ENCODE data around the gene HMGA1. TPM values are rescaled to one million over a fixed set of nuclear protein-coding genes. Genes with fewer than 3 reads are reported as not detected.

Gene HMGA1
- total and polyA plus RNA-seq, 2 of the 13 experiments (the other 11 are each of a cell fraction or from before 2014, with no cell fraction given), result 117 to 145 TPM

GRCh38 chr6:34225551-34225950 lies 11.1 kb upstream of the HMGA1 start:
- TF ChIP-seq MAFK (conservative IDR thresholded peaks at IDR 0.05 in 1 of 2, IDR thresholded peaks at IDR 0.05 in 1 of 2; ENCODE audit: low read length in 2 of 2), result peak; percentile 7 to 46; a peak in 2 of 4 replicates
- TF ChIP-seq ZBTB26 (CRISPR knock-in tag; IDR thresholded peaks at IDR 0.05; ENCODE audit: borderline replicate concordance), result peak; percentile 14; the same call in 1 of the 2 replicates
- TF ChIP-seq PREB (CRISPR knock-in tag; IDR thresholded peaks at IDR 0.05), result no peak
- ATAC-seq, result no peak
- no peak overlapping the region for H2AFZ ChIP-seq (ENCODE audit: low read length)
- H3K9me3 ChIP-seq (ENCODE audit: low read length), result no peaks in the 10 kb centered on the region
- intact Hi-C loops (cut with micrococcal nuclease; ENCODE audit: unreplicated experiment), result no loop called here
- CTCF ChIA-PET (ENCODE audit: low intra/inter-chr PET ratio, low total read pairs), result no interaction called here
- peaks cover 3 to 31% of the 10 kb centered on the region in 2 experiments; a peak in 2 of 5 replicates for H3K27me3 ChIP-seq (ENCODE audit: control insufficient read depth in 1 of 2, insufficient read depth in 2 of 2, low read length in 2 of 2)
- no peak for FAIRE-seq
- BruUV-seq (replicated peaks), result no TSS peak
- no peak overlapping the region for H3K27ac ChIP-seq (ENCODE audit: extremely low read length, insufficient read depth, low read length)
- WGBS (ENCODE audit: low lambda C conversion rate), result 69% methylated on average over 5 of the region's 5 CpGs
- H4K20me1 ChIP-seq (ENCODE audit: insufficient read depth, low read length), result no peaks in the 10 kb centered on the region
- H3K36me3 ChIP-seq (replicated peaks in 1 of 2; ENCODE audit: control insufficient read depth in 1 of 2, insufficient read depth in 2 of 2, low read length in 2 of 2), result no peaks in the 10 kb centered on the region
- peaks cover 48% of the 10 kb centered on the region for H3K4me1 ChIP-seq (ENCODE audit: insufficient read depth, low read length)
- in situ Hi-C loops (cut with HindIII; ENCODE audit: extremely low pct_ligation_motif_present, low pct_unique_long_range_greater_than_20kb), result loop anchor here (25.0 kb wide), 1 partner anchor 387 kb away; no protein-coding TSS in a partner anchor
- POLR2A ChIA-PET, result no interaction called here
- no peaks in the 10 kb centered on the region for H3K79me2 ChIP-seq (ENCODE audit: insufficient read depth, low read length)
- H3K4me2 ChIP-seq (ENCODE audit: low read depth, low read length), result no peak overlapping the region
- no peak overlapping the region for H3K4me3 ChIP-seq (replicated peaks in 1 of 3; ENCODE audit: insufficient read depth in 1 of 3, low read depth in 2 of 3, low read length in 3 of 3)
- no peak overlapping the region for H3K9ac ChIP-seq (ENCODE audit: insufficient read depth, low read depth, low read length)
- DNase-seq (ENCODE audit: low spot score), result no peak

- TF ChIP-seq SMC3 (IDR thresholded peaks at IDR 0.05; ENCODE audit: low read length) (no peak), USF2 (IDR thresholded peaks at IDR 0.05; ENCODE audit: low read depth, low read length) (no peak), USF2 (CRISPR knock-in tag; IDR thresholded peaks at IDR 0.05; ENCODE audit: borderline replicate concordance) (no peak), ZNF687 (CRISPR knock-in tag; IDR thresholded peaks at IDR 0.05) (no peak), NFE2L2 (IDR thresholded peaks at IDR 0.05; ENCODE audit: low read length) (no peak)
- no peaks in the 10 kb centered on the region for H3K79me2 ChIP-seq (ENCODE audit: insufficient read depth, low read length)
- no TSS peak for BruUV-seq (replicated peaks)
- DNase-seq (ENCODE audit: low spot score), result no peak
- H3K9ac ChIP-seq (ENCODE audit: insufficient read depth, low read depth, low read length), result no peak overlapping the region
- no peak overlapping the region for H3K4me2 ChIP-seq (ENCODE audit: low read depth, low read length)
- in situ Hi-C loops (cut with HindIII; ENCODE audit: extremely low pct_ligation_motif_present, low pct_unique_long_range_greater_than_20kb), result loop anchor here (25.0 kb wide), 1 partner anchor 386 kb away; no protein-coding TSS in a partner anchor
- ChIA-PET CTCF (ENCODE audit: low intra/inter-chr PET ratio, low total read pairs) (no interaction called here), POLR2A (interaction anchor here (2.0 kb wide), 1 partner anchor 11 kb away, joined by 9 read pairs; the partner anchor contains the start of gene HMGA1)
- no peak overlapping the region for H2AFZ ChIP-seq (ENCODE audit: low read length)
- WGBS (ENCODE audit: low lambda C conversion rate), result 59% methylated on average over 7 of the region's 7 CpGs
- no peak overlapping the region for H3K27ac ChIP-seq (ENCODE audit: extremely low read length, insufficient read depth, low read length)
- H3K4me3 ChIP-seq (replicated peaks in 1 of 3; ENCODE audit: insufficient read depth in 1 of 3, low read depth in 2 of 3, low read length in 3 of 3), result no peak overlapping the region
- intact Hi-C loops (cut with micrococcal nuclease; ENCODE audit: unreplicated experiment), result no loop called here
- peaks cover 3 to 37% of the 10 kb centered on the region in 2 experiments; a peak in 2 of 5 replicates for H3K27me3 ChIP-seq (ENCODE audit: control insufficient read depth in 1 of 2, insufficient read depth in 2 of 2, low read length in 2 of 2)
- no peak for ATAC-seq
- H3K9me3 ChIP-seq (ENCODE audit: low read length), result no peaks in the 10 kb centered on the region
- H3K4me1 ChIP-seq (ENCODE audit: insufficient read depth, low read length), result peaks cover 48% of the 10 kb centered on the region
- no peak for FAIRE-seq
- no peaks in the 10 kb centered on the region for H4K20me1 ChIP-seq (ENCODE audit: insufficient read depth, low read length)
- H3K36me3 ChIP-seq (replicated peaks in 1 of 2; ENCODE audit: control insufficient read depth in 1 of 2, insufficient read depth in 2 of 2, low read length in 2 of 2), result no peaks in the 10 kb centered on the region
These were observed 10.6 kb upstream of the HMGA1 start for GRCh38 chr6:34226066-34226465.

All from HepG2 (cell line).